Measurements from ENCODE around the gene HGS. TPM values are rescaled to one million over a fixed set of nuclear protein-coding genes. Genes with fewer than 3 reads are reported as not detected.

The HGS gene
- total and polyA plus RNA-seq, 2 of the 8 experiments (the other 6 are each of a cell fraction or from before 2014, with no cell fraction given) = 80.8 to 99.7 TPM

DNA sequence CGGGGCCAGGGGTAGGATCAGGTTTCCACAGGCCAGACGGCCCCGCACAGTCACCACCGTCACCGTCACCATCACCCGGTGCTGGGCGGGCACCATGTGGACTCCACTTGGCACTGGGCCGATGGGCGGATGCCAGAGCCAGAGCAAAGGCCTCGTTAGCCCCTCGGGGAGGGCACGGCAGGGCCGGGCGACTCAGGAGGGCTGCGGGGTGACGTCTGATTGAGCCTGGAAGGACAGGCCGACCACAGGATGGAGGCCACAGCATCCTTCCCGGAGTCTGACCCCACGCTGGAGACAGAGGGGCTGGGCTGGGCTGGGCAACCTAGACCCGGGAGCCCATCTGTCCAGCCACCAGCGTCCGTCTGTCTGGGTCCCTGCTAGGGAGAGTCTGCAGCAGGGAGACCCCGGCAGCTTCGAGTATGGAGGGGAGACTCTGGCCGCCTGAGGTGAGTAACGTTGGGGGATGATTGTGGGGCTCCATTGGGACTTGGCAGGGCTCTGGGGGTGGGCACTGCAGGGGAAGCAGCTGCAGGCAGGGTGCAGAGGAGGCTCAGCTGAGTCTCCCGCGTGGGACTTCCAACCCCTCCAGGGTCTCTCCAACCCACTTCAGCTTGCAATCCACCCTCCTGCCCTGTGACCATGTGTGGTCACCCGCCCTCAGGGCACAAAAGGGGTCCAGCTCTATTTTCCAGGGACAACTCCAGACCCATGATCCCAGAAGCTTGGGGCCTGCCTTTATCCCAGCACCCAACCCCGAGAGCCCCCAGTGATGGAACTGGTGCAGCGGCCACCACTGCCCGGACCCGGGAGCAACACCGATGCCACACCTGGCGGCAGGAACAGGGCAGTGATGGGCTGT lies 50.8 kb downstream of the HGS start (continued):
- TF ChIP-seq SUZ12 (IDR thresholded peaks at IDR 0.05; ENCODE audit: low read length) (no peak), SIX5 (IDR thresholded peaks at IDR 0.05; ENCODE audit: low read depth, low read length) (no peak)

Data from H1 (cell line).